HG02970 (cell line): Measurements from ENCODE around the gene HAX1.
"Not testable (repeated sequence)": the region's sequence is repeated elsewhere in the genome, so short reads cannot be mapped to it uniquely, and the experiment has no call there.

Source experiments
- ATAC-seq: cut with Tn5 transposase; IDR thresholded peaks from one replicate; pipeline ENCODE4 v1.9.1; 2021; ENCODE audit warnings: mild to moderate bottlenecking, moderate library complexity, moderate number of reproducible peaks; ENCODE audit not compliant: unreplicated experiment, low FRiP score

HAX1 gene

DNA sequence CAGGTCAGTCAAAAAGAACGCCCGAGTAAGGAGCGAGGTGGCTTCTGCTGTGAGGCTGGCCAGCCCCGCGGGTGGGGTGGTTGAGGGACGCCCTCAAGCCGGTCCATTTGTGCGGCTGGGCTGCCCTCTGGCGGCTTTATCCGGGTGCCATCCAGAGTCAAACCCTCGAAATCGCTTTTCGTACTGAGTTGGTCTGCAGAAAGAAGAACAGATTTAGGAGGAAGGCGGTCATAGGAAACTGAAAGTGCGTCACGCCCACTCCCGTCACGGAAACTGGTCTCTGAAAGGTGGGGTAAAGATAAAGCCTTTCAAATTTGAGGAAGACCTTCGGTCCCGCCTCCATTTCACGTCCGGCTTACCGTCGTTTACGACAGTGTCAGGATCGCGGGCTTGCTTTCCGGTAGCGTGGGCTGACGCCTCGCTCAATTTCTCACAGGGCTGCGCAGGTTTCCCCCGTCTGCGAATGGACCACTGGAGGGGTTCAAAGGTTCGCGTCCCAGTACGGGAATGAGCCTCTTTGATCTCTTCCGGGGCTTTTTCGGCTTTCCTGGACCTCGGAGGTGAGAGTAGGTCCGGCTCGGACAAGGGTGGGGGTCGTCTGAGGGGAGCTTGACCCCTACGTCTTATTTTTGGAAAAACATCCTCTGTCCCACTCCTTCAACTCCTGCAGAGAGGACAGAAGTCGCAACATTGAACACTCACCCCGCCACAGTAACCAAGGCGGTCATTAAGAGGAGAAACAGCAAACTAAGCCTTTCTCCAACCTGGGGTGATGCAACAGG lies at the start of gene HAX1:
Gene HAX1, plus strand, starts transcription at position 413 of the 782 bp plus-strand sequence. Its CDS starts 95 bp downstream, at position 508.
- ATAC-seq: peak; percentile 85

GRCh38 chr1:154222918-154223317 lies 49.5 kb upstream of the HAX1 start:
- no peak for ATAC-seq

GRCh38 chr1:154223621-154224020 lies 48.8 kb upstream of the HAX1 start:
- no peak for ATAC-seq

DNA sequence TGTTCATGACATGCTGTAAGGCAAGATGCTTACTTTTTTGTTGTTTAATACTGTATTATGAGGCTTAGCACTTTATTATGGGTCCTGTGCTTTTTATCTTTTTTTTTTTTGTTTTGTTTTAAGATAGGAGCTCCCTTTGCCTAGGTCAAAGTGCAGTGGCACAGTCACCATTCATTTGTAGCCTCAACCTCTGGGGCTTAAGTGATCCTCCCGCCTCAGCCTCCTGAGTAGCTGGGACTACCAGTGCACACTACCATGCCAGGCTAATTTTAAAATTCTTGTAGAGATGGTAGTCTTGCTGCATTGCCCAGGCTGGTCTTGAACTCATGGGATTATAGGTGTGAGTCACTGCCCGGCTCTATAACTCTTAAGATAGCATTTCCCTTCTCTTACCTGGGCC lies 47.1 kb upstream of the HAX1 start:
- no peak for ATAC-seq

GRCh38 chr1:154231112-154231511 lies 41.3 kb upstream of the HAX1 start:
- ATAC-seq: not testable (repeated sequence)

- not testable (repeated sequence) for ATAC-seq
Measured at GRCh38 chr1:154233127-154233526, 39.3 kb upstream of the HAX1 start.

DNA sequence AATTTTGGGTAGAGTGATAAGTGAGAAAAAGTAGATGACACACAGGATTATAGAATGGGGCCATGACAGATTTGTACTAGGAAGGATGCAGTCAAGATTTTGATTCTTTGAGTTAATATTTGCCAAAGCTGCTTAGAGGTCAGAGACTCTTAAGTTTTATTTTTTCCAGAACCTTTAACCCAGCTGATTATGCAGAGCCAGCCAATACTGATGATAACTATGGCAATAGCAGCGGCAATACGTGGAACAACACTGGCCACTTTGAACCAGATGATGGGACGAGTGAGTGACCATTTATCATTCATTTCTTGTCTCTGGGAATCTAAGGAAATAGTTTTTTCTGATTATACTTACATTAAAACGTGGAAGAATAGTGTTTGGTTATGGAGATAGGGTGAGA lies 35.6 kb upstream of the HAX1 start:
- ATAC-seq: no peak

GRCh38 chr1:154237435-154237834 lies 35.0 kb upstream of the HAX1 start:
- ATAC-seq: no peak

DNA sequence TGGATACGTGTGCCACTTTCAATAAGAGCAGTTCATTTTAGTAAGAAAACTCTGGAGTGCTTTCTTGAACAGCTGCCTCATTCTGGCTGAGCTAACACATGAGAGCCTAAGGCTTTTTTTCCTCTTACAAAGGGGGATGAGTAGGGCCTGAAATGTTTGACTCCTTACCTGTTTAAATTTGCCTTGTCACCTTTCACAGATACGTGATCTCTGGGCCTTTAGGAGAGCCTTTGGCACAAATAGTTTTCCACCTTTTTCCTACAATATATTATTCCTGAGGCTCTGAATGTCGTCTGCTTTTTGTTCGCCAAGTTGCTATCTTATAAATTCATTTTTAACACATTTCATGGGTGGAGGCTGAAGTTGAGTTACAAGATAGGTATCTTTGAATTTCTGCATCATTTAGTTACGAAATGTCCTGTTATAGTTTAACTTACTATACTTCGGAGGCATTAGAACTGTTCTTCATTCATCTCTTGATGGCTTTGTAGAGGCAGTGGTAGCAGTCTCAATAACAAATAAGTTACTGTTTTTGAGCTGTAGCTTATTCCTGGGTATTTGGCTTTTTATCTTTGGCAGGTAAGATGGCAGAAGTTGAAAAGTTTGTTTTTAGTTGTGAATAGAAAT lies 34.4 kb upstream of the HAX1 start:
- no peak for ATAC-seq

GRCh38 chr1:154239491-154239890 lies 32.9 kb upstream of the HAX1 start:
- ATAC-seq: no peak

DNA sequence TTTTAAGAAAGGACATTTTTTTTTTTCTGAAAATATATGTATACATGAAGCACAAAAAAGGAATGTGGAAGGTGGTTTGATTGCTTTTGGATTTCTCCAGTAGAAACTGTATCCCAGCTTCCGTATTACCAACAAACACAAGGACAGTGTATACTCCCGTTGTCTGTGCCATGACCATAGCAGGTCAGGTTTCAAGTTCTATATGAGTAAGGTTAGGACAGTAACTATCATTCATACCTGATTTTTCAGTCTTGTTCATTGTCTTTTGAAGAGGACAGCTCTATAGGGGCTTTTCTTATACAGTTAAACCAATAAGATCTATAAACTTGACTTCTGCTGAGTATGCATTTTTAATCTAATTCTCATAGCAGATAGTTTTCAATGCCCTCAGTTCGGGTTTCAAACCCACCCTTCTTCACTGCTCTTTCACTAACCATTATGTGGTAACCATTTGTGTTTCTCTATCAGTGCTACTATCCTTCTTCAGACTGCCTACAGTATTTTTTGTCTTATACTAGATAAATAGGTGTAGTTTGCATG lies 32.1 kb upstream of the HAX1 start:
- no peak for ATAC-seq

DNA sequence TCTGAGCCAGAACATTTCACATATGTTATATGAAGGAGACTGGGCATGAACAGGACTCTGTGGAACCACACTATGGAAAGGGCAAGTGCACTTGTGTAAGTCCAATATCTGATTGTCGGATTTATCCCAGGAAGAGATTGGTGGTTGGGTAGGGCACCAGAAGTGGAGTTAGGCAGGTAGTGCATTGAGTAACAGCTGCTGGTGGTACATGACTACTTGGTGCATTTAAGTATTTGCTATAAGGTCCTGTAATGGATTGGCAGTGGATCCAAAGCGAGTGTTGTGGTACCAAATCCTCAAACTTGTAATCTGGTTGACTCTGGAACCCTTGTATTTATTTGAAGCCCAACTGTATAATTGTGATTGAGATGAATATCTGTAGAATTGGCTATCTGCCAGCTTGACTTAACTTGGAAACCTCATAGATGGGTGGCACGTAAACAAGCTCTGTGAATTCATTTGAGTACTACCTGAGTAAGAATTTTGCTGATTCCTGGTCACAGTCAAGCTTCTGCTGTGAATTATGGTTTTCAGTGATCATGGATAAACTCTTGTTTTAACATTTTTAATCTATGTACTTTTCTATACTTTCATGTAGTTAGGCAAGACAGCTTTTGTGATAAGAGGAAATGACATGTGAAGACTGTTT lies 30.6 kb upstream of the HAX1 start:
- no peak for ATAC-seq

- no peak for ATAC-seq
Measured at GRCh38 chr1:154253671-154254070, 18.8 kb upstream of the HAX1 start.

- no peak for ATAC-seq
Measured at GRCh38 chr1:154256686-154257085, 15.7 kb upstream of the HAX1 start.

- no peak for ATAC-seq
Measured at GRCh38 chr1:154258784-154259183, 13.6 kb upstream of the HAX1 start.

GRCh38 chr1:154260127-154260526 lies 12.3 kb upstream of the HAX1 start:
- no peak for ATAC-seq

GRCh38 chr1:154263465-154264332 lies 8.7 kb upstream of the HAX1 start:
- no peak for ATAC-seq

DNA sequence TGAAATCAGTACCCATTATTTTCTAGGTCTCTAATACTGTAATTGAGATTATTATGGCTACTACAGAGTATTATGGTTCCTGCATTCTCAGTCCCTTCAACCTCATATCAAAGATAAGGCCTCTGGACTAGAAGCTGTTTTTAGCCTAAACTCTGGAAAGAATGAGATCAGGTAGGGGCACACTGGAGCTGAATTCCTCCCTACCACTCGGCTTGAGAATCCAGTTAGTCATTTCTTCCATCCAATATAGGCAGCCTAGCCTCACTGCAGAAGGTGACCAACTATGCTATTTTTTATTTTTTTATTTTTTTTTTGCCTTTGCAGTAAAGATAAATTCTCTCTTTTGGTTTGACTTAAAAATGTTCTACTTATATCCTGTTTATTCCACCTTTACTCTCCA lies 8.0 kb upstream of the HAX1 start:
- ATAC-seq: no peak

- no peak for ATAC-seq
Measured at GRCh38 chr1:154265586-154265985, 6.8 kb upstream of the HAX1 start.

GRCh38 chr1:154270833-154271232 lies 1.6 kb upstream of the HAX1 start:
- no peak for ATAC-seq
